Activated naive CD4-positive, alpha-beta T cell treated with anti-CD3 and anti-CD28 coated beads for 36 hours (primary cell): ENCODE data around the gene TCEA3. TPM values are rescaled to one million over a fixed set of nuclear protein-coding genes. Genes with fewer than 3 reads are reported as not detected.
A peak's percentile ranks its signal among the peaks of the same experiment; 100 is the strongest.

Source experiments
- CTCF ChIA-PET: fragments of 350-600 bp; sonication (Branson Sonifier 250); formaldehyde crosslinking; loops from one replicate; lab custom pipeline; 2021; ENCODE audit warnings: antibody characterized with exemption; lab: Charles Lee
- DNase-seq: peaks from one replicate; pipeline ENCODE4 v3.0.0-alpha.2; 2020
- H3K27ac Mint-ChIP-seq: one replicate; pipeline ENCODE4 v1.8.0; 2021; ENCODE audit warnings: mild to moderate bottlenecking, mixed read lengths
- H3K27me3 Mint-ChIP-seq: one replicate; pipeline ENCODE4 v1.8.0; 2021; ENCODE audit warnings: low read depth, mixed read lengths
- H3K36me3 Mint-ChIP-seq: one replicate; pipeline ENCODE4 v1.8.0; 2021; ENCODE audit warnings: low read depth, mixed read lengths
- H3K4me1 Mint-ChIP-seq: one replicate; pipeline ENCODE4 v1.8.0; 2021; ENCODE audit warnings: low read depth, mixed read lengths
- H3K4me3 Mint-ChIP-seq: one replicate; pipeline ENCODE4 v1.8.0; 2021; ENCODE audit warnings: mild to moderate bottlenecking, moderate library complexity, mixed read lengths
- H3K9me3 Mint-ChIP-seq: one replicate; pipeline ENCODE4 v1.8.0; 2021; ENCODE audit warnings: mixed read lengths
- intact Hi-C: fragments of 100-400 bp; cut with micrococcal nuclease; formaldehyde crosslinking; loops from one replicate; pipeline ENCODE4 v1.15.1; 2023
- total RNA-seq, 2 experiments: library from RNA; stranded (reverse); gene quantifications; one replicate each; pipeline ENCODE4 v1.2.3, GENCODE V29; 2021

TCEA3 gene
- total RNA-seq, 2 experiments from 2014 or later = 13.7 to 15.3 TPM

DNA sequence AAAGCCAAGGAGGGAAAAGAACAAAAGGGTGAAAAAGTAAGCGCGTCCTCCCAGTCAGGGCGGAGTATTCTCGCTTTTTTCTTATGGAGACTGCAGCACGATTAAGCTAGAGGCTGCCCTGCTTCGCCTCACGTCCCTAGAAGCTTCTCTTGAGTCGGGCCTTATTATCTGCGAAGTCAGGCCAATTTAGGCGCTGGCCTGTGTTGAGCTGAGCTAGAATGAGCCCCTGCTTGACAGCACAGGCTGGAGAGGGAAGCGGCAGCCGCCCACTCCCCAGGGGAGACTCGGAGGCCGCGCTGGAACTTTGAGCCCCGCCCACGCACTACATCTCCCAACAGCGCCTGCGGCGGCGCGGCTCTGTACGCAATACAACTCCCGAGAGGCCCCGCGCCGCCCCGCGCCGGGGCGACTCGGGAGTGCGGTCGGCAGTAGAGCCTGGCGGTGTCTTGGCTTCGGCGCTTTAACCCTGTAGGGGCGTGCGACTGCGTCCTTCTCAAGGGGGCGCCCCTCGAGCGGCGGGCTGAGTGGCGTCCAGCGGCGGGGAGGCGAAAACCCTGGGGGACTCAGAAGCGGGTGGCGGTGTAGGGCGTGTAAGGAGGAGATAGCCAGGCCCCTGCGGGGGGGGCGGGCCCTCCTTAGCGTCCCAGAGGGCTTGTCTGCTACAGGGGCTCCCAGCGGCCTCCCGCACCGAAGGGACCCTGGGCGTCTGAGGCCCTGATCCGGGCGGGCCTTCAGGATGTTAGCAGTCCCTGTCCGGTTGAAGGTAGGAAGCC lies 55.8 kb downstream of the TCEA3 start:
- H3K27ac Mint-ChIP-seq = peak overlapping the region; percentile 98
- H3K4me1 Mint-ChIP-seq = peaks cover 22% of the 10 kb centered on the region
- H3K27me3 Mint-ChIP-seq = no peaks in the 10 kb centered on the region
- intact Hi-C loops = loop anchor here (1.0 to 10.0 kb wide), 7 partner anchors 24 to 499 kb away; partner anchors contain the start of genes ASAP3, ELOA, FUCA1 and HNRNPR
- peaks cover 4% of the 10 kb centered on the region for H3K9me3 Mint-ChIP-seq
- peaks cover 20% of the 10 kb centered on the region for H3K36me3 Mint-ChIP-seq
- peak overlapping the region; percentile 97 for H3K4me3 Mint-ChIP-seq
- CTCF ChIA-PET = interaction anchor here (0.8 to 1.5 kb wide), 6 partner anchors 25 to 1405 kb away, joined by 3 to 5 read pairs (median 4); partner anchors contain the start of gene HNRNPR
- peak; percentile 92 for DNase-seq

- intact Hi-C loops = loop anchor here (1.0 to 10.0 kb wide), 7 partner anchors 24 to 499 kb away; partner anchors contain the start of genes ASAP3, ELOA, FUCA1 and HNRNPR
- peak; percentile 99 for DNase-seq
- Mint-ChIP-seq H3K4me1 (peaks cover 22% of the 10 kb centered on the region), H3K27ac (peak overlapping the region; percentile 98), H3K36me3 (peaks cover 28% of the 10 kb centered on the region), H3K4me3 (peak overlapping the region; percentile 97), H3K9me3 (peaks cover 10% of the 10 kb centered on the region), H3K27me3 (no peaks in the 10 kb centered on the region)
- CTCF ChIA-PET = interaction anchor here (0.8 to 1.2 kb wide), 4 partner anchors 24 to 1404 kb away, joined by 3 to 5 read pairs (median 4); partner anchors contain the start of gene HNRNPR
Measured at GRCh38 chr1:23367791-23368561, 56.6 kb downstream of the TCEA3 start.

GRCh38 chr1:23367451-23367790 lies 57.1 kb downstream of the TCEA3 start:
- peaks cover 33% of the 10 kb centered on the region for H3K36me3 Mint-ChIP-seq
- CTCF ChIA-PET = no interaction called here

DNA sequence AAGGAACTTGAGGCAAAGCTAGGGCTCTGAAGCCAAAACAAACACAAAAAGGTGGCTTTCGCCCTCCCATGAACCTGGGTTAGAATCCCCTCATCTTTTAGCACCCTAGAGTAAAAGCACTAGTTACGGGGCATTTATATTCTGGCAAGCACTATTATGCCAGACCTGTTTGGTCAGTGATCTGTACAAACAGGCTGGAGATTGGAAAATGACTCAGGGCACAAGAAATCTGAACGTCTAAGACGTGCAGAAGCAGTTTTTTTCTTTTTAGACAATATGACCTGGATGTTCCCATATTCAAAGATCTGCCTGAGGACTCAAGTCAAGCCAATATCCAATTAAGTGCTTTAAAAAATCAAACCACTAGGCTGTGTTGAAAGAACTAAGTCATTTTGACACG lies 58.0 kb downstream of the TCEA3 start:
- CTCF ChIA-PET = interaction anchor here (1.3 to 1.4 kb wide), 2 partner anchors 22 to 37 kb away, joined by 3 read pairs; partner anchors contain the start of gene HNRNPR
- Mint-ChIP-seq H3K36me3 (peaks cover 42% of the 10 kb centered on the region), H3K9me3 (peaks cover 24% of the 10 kb centered on the region), H3K27me3 (no peaks in the 10 kb centered on the region), H3K4me1 (peaks cover 22% of the 10 kb centered on the region), H3K27ac (no peak overlapping the region), H3K4me3 (no peak overlapping the region)
- intact Hi-C loops = loop anchor here (5.0 to 10.0 kb wide), 2 partner anchors 378 to 501 kb away; partner anchors contain the start of genes ELOA and FUCA1
- no peak for DNase-seq

More at GRCh38 chr1:23367451-23367790, 57.1 kb downstream of the TCEA3 start:
- H3K27ac Mint-ChIP-seq = peak overlapping the region; percentile 98
- H3K4me3 Mint-ChIP-seq = peak overlapping the region; percentile 97
- peaks cover 15% of the 10 kb centered on the region for H3K9me3 Mint-ChIP-seq
- intact Hi-C loops = loop anchor here (5.0 to 10.0 kb wide), 2 partner anchors 377 to 500 kb away; partner anchors contain the start of genes ELOA and FUCA1
- no peaks in the 10 kb centered on the region for H3K27me3 Mint-ChIP-seq
- peaks cover 22% of the 10 kb centered on the region for H3K4me1 Mint-ChIP-seq
- DNase-seq = no peak

DNA sequence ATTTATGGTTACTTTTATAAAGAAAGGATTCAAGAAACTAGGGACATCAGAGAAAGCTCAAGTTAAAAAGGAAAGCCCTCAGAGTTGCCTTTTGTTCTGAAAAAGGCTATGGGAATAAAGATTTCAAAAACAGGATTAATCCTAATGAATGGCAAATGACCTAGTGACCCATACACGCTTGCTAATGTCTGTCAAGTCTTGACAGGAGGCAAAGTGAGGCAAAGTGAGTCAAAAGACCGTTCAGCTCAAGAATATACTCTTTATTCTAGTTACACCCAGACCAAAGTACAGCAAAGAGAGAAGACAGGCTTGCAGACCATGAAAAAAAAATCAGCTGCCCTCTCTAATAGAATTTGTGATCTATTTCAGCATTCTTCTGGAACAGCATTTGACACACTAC lies 58.4 kb downstream of the TCEA3 start:
- no peak overlapping the region for H3K4me3 Mint-ChIP-seq
- intact Hi-C loops = loop anchor here (5.0 to 10.0 kb wide), 2 partner anchors 379 to 501 kb away; partner anchors contain the start of genes ELOA and FUCA1
- peaks cover 28% of the 10 kb centered on the region for H3K9me3 Mint-ChIP-seq
- DNase-seq = no peak
- H3K27me3 Mint-ChIP-seq = no peaks in the 10 kb centered on the region
- no peak overlapping the region for H3K27ac Mint-ChIP-seq
- peaks cover 46% of the 10 kb centered on the region for H3K36me3 Mint-ChIP-seq
- CTCF ChIA-PET = interaction anchor here (1.3 to 1.4 kb wide), 2 partner anchors 22 to 37 kb away, joined by 3 read pairs; partner anchors contain the start of gene HNRNPR
- H3K4me1 Mint-ChIP-seq = peaks cover 22% of the 10 kb centered on the region

DNA sequence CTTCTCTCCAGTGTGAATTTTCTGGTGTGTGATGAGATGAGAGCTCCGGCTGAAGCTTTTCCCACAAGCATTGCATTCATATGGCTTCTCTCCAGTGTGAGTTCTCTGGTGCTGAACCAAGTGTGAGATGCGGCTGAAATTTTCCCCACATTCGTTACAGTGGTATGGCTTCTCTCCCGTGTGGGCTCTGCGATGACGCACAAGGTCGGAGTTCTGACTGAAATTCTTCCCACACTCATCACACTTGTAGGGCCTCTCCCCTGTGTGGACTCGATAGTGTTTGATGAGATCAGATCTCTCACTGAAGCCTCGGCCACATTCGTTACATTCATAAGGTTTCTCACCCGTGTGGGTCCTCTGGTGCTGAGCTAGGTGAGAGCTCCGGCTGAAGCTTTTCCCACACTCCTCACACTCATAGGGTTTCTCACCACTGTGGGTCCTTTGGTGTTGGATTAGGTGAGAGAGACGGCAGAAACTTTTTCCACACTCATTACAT lies 62.3 kb downstream of the TCEA3 start:
- H3K4me3 Mint-ChIP-seq = no peak overlapping the region
- CTCF ChIA-PET = interaction anchor here (1.8 kb wide), 1 partner anchor 41 kb away, joined by 8 read pairs; no protein-coding TSS in a partner anchor

GRCh38 chr1:23358310-23358875 lies 66.2 kb downstream of the TCEA3 start:
- peaks cover 49% of the 10 kb centered on the region for H3K36me3 Mint-ChIP-seq
- no peak for DNase-seq
- intact Hi-C loops = no loop called here
- H3K27me3 Mint-ChIP-seq = no peaks in the 10 kb centered on the region
- H3K27ac Mint-ChIP-seq = no peak overlapping the region
- H3K4me1 Mint-ChIP-seq = peaks cover 4% of the 10 kb centered on the region
- H3K9me3 Mint-ChIP-seq = peaks cover 42% of the 10 kb centered on the region
- no peak overlapping the region for H3K4me3 Mint-ChIP-seq
- CTCF ChIA-PET = no interaction called here

More for the DNA sequence above, 62.3 kb downstream of the TCEA3 start:
- Mint-ChIP-seq H3K9me3 (peaks cover 49% of the 10 kb centered on the region), H3K27me3 (no peaks in the 10 kb centered on the region), H3K36me3 (peaks cover 73% of the 10 kb centered on the region), H3K27ac (no peak overlapping the region), H3K4me1 (peaks cover 9% of the 10 kb centered on the region)
- DNase-seq = peak; percentile 27
- intact Hi-C loops = loop anchor here (10.0 kb wide), 1 partner anchor 383 kb away; the partner anchor contains the start of gene ELOA

DNA sequence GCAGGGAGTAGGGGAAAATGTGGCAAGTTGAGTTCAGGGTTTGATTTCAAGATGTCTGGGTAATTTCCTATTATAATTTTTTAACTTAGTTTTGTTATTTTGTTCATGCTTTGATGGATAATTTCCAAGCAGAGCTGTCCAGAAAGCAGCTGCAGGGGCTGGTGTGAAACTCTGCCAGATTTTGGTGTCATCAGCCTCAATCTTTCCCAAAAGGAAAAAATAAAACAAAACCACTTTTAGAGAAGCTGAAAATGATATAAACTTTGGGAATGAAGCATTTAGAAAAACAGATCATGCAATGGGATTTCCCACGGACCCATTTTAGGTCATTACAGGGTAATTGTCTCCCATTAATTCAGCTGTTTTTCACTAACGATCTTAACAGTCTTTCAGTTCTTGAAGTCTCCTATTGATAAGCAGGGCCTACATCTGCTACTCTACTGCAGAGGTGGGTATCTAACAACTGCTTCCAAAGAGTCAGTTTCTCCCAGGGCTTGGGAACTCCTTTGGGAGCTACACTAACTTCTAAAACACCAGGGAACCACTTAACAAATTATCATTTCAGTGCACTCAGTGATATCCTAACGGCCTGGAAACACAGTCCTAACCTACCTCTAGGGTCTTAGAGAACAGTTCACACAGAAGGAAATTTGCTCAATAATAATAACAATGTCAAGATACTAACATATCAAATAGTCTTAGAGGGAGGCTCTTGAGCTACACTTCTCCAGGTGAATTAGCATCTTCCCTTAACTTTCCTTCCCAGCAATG lies 67.2 kb downstream of the TCEA3 start:
- no peaks in the 10 kb centered on the region for H3K27me3 Mint-ChIP-seq
- DNase-seq = no peak
- H3K9me3 Mint-ChIP-seq = peaks cover 33% of the 10 kb centered on the region
- no peak overlapping the region for H3K27ac Mint-ChIP-seq
- CTCF ChIA-PET = interaction anchor here (0.6 kb wide), 1 partner anchor 55 kb away, joined by 4 read pairs; no protein-coding TSS in a partner anchor
- H3K4me1 Mint-ChIP-seq = peaks cover 4% of the 10 kb centered on the region
- intact Hi-C loops = no loop called here
- peaks cover 38% of the 10 kb centered on the region for H3K36me3 Mint-ChIP-seq
- no peak overlapping the region for H3K4me3 Mint-ChIP-seq

DNA sequence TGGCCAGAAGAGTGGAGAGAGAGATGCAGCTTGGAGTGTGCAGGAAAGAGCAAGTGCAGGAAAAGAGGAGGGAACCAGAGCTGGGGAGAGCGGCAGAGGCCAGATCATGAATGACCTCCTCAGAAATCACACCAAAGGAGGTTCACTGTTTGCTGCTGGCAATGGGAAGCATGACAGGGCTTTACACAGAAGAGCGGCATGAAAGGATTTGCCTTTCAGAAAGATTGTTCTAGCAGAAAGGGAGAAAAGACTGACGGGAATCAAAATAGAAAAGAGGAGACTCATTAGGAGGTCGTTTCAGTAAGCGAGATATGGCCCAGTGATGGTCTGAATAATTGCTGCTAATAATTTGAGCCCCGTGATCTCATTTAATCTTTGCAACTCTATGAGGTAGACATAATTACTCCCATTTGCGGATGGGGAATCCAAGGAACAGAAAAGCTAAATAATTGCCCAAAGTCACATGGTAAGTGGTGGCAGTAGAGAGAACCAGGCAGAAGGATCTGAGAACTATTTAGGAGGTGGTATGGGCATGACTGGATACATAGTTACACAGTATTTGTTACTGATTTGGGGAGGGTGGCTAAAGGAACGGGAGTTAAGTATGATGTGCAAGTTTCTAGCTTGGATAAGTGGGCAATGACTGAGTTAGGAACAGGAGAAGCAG lies 67.9 kb downstream of the TCEA3 start:
- H3K27me3 Mint-ChIP-seq = no peaks in the 10 kb centered on the region
- H3K36me3 Mint-ChIP-seq = peaks cover 31% of the 10 kb centered on the region
- H3K4me3 Mint-ChIP-seq = no peak overlapping the region
- H3K9me3 Mint-ChIP-seq = peaks cover 25% of the 10 kb centered on the region
- intact Hi-C loops = no loop called here
- H3K27ac Mint-ChIP-seq = no peak overlapping the region
- DNase-seq = no peak
- peaks cover 4% of the 10 kb centered on the region for H3K4me1 Mint-ChIP-seq
- CTCF ChIA-PET = no interaction called here

GRCh38 chr1:23354245-23354644 lies 70.3 kb downstream of the TCEA3 start:
- Mint-ChIP-seq H3K27me3 (no peaks in the 10 kb centered on the region), H3K4me1 (peaks cover 4% of the 10 kb centered on the region), H3K9me3 (peaks cover 3% of the 10 kb centered on the region), H3K4me3 (no peak overlapping the region), H3K36me3 (peaks cover 8% of the 10 kb centered on the region), H3K27ac (no peak overlapping the region)
- CTCF ChIA-PET = no interaction called here
- intact Hi-C loops = no loop called here
- DNase-seq = no peak
